GM11168 (cell line): ENCODE results near the gene WDR47.
"Not testable (repeated sequence)": the region's sequence is repeated elsewhere in the genome, so short reads cannot be mapped to it uniquely, and the experiment has no call there.

ENCODE experiments used
- in situ Hi-C: fragments of 300-500 bp; cut with MboI; formaldehyde crosslinking; loops from one replicate; pipeline ENCODE4 v1.12.0; 2022; ENCODE audit warnings: low sequenced_read_pairs; ENCODE audit not compliant: unreplicated experiment

Gene WDR47

GRCh38 chr1:109056064-109056463 lies 14.2 kb upstream of the WDR47 start:
- in situ Hi-C loops: no loop called here

- in situ Hi-C loops: not testable (repeated sequence)
Measured at GRCh38 chr1:109052145-109052544, 10.2 kb upstream of the WDR47 start.

GRCh38 chr1:109050228-109050995 lies 8.5 kb upstream of the WDR47 start:
- in situ Hi-C loops: no loop called here

- in situ Hi-C loops: no loop called here
Measured at GRCh38 chr1:109048335-109048734, 6.4 kb upstream of the WDR47 start.

GRCh38 chr1:109047339-109047738 lies 5.4 kb upstream of the WDR47 start:
- in situ Hi-C loops: no loop called here

- in situ Hi-C loops: no loop called here
Measured at GRCh38 chr1:109046671-109047070, 4.8 kb upstream of the WDR47 start.

GRCh38 chr1:109045595-109045994 lies 3.7 kb upstream of the WDR47 start:
- in situ Hi-C loops: no loop called here

- in situ Hi-C loops: no loop called here
Measured at GRCh38 chr1:109040989-109041620, 797 bp downstream of the WDR47 start.

GRCh38 chr1:109040627-109040988 lies 1.3 kb downstream of the WDR47 start:
- in situ Hi-C loops: no loop called here

- in situ Hi-C loops: no loop called here
Measured at GRCh38 chr1:109034382-109034781, 7.5 kb downstream of the WDR47 start.

GRCh38 chr1:109029493-109029892 lies 12.4 kb downstream of the WDR47 start:
- in situ Hi-C loops: not testable (repeated sequence)

- in situ Hi-C loops: no loop called here
Measured at GRCh38 chr1:109027841-109028240, 14.1 kb downstream of the WDR47 start.

GRCh38 chr1:109025694-109026093 lies 16.2 kb downstream of the WDR47 start:
- in situ Hi-C loops: no loop called here

- in situ Hi-C loops: no loop called here
Measured at GRCh38 chr1:109024646-109025045, 17.3 kb downstream of the WDR47 start.

GRCh38 chr1:109020693-109021257 lies 21.1 kb downstream of the WDR47 start:
- in situ Hi-C loops: no loop called here

- in situ Hi-C loops: not testable (repeated sequence)
Measured at GRCh38 chr1:109017719-109018118, 24.2 kb downstream of the WDR47 start.

- in situ Hi-C loops: no loop called here
Measured at GRCh38 chr1:109017134-109017533, 24.8 kb downstream of the WDR47 start.

- in situ Hi-C loops: no loop called here
Measured at GRCh38 chr1:109011335-109011734, 30.6 kb downstream of the WDR47 start.

GRCh38 chr1:108996622-108997021 lies 45.3 kb downstream of the WDR47 start:
- in situ Hi-C loops: not testable (repeated sequence)

- in situ Hi-C loops: no loop called here
Measured at GRCh38 chr1:108983114-108983513, 58.8 kb downstream of the WDR47 start.

- in situ Hi-C loops: no loop called here
Measured at GRCh38 chr1:108976658-108977057, 65.2 kb downstream of the WDR47 start.

- in situ Hi-C loops: no loop called here
Measured at GRCh38 chr1:108972951-108973350, 69.0 kb downstream of the WDR47 start.
